HEK293 (cell line): ENCODE data around the gene FCHO2.

ENCODE experiments used
- CTCF ChIA-PET: fragments of 350-600 bp; formaldehyde crosslinking; extraction: SDS; loops from one replicate; lab custom pipeline; 2021; ENCODE audit warnings: antibody characterized with exemption; lab: Yijun Ruan, JAX
- POLR2A ChIA-PET: fragments of 300-600 bp; formaldehyde crosslinking; extraction: SDS; loops from one replicate; lab custom pipeline; 2020; ENCODE audit warnings: antibody characterized with exemption, inconsistent platforms; lab: Yijun Ruan, JAX
- H3K27ac ChIP-seq: fragments of 200-500 bp; sonication (Bioruptor generic); 2 replicates; pipeline ENCODE4 v1.5.1; 2014; ENCODE audit warnings: low read depth, low read length, control low read depth, inconsistent platforms; ENCODE audit errors: extremely low read depth
- H3K36me3 ChIP-seq, 2 experiments: fragments of 200-500 bp in 1 of 2; sonication (Bioruptor generic) in 1 of 2; 1 replicate in 1 of 2; 2 replicates in 1 of 2; pipeline ENCODE4 v1.5.1; 2014 to 2017; ENCODE audit warnings: inconsistent platforms in 2 of 2, low read length in 2 of 2; ENCODE audit not compliant: control insufficient read depth in 2 of 2, insufficient read depth in 1 of 2
- H3K4me1 ChIP-seq: fragments of 200-500 bp; sonication (Bioruptor generic); 2 replicates; pipeline ENCODE4 v1.5.1; 2014; ENCODE audit warnings: mild to moderate bottlenecking, low read length, inconsistent platforms; ENCODE audit not compliant: control insufficient read depth, insufficient read depth
- H3K4me3 ChIP-seq: 2 replicates; pipeline ENCODE4 v1.5.1; 2011; ENCODE audit warnings: low read depth, mild to moderate bottlenecking, control low read depth, low read length, moderate library complexity
- H3K9me3 ChIP-seq: fragments of 200-500 bp; sonication (Bioruptor generic); 2 replicates; pipeline ENCODE4 v1.5.1; 2014; ENCODE audit warnings: low read depth, low read length, inconsistent platforms; ENCODE audit not compliant: control insufficient read depth, insufficient read depth
- CTCF ChIP-seq: fragments of 450-650 bp; formaldehyde crosslinking; IDR thresholded peaks from 2 replicates; pipeline ENCODE4 v1.5.1; 2016; ENCODE audit warnings: missing biosample characterization, missing genetic modification characterization
- OSR2 ChIP-seq: fragments of 450-650 bp; formaldehyde crosslinking; IDR thresholded peaks from 2 replicates; pipeline ENCODE4 v1.5.1; 2016; ENCODE audit warnings: missing biosample characterization, missing genetic modification characterization
- SCRT2 ChIP-seq: fragments of 450-650 bp; formaldehyde crosslinking; IDR thresholded peaks from 2 replicates; pipeline ENCODE4 v1.5.1; 2016; ENCODE audit warnings: missing biosample characterization, missing genetic modification characterization
- ZFHX2 ChIP-seq: fragments of 450-650 bp; formaldehyde crosslinking; conservative IDR thresholded peaks from 2 replicates; pipeline ENCODE4 v1.5.1; 2016; ENCODE audit warnings: missing biosample characterization, missing genetic modification characterization
- ZFP69B ChIP-seq: fragments of 450-650 bp; formaldehyde crosslinking; IDR thresholded peaks from 2 replicates; pipeline ENCODE4 v1.5.1; 2016; ENCODE audit warnings: missing biosample characterization, missing genetic modification characterization
- ZIC2 ChIP-seq: fragments of 450-650 bp; formaldehyde crosslinking; IDR thresholded peaks from 2 replicates; pipeline ENCODE4 v1.5.1; 2016; ENCODE audit warnings: missing biosample characterization, missing genetic modification characterization
- ZNF146 ChIP-seq: fragments of 450-650 bp; formaldehyde crosslinking; IDR thresholded peaks from 2 replicates; pipeline ENCODE4 v1.5.1; 2016; ENCODE audit warnings: missing biosample characterization, missing genetic modification characterization
- ZNF169 ChIP-seq: fragments of 450-650 bp; formaldehyde crosslinking; IDR thresholded peaks from 2 replicates; pipeline ENCODE4 v1.5.1; 2016; ENCODE audit warnings: missing biosample characterization, missing genetic modification characterization
- ZNF2 ChIP-seq: fragments of 450-650 bp; formaldehyde crosslinking; IDR thresholded peaks from 2 replicates; pipeline ENCODE4 v1.5.1; 2016; ENCODE audit warnings: missing biosample characterization, missing genetic modification characterization
- ZNF341 ChIP-seq: fragments of 450-650 bp; formaldehyde crosslinking; IDR thresholded peaks from 2 replicates; pipeline ENCODE4; 2016; ENCODE audit warnings: low read depth, missing biosample characterization, missing genetic modification characterization
- ZNF521 ChIP-seq: fragments of 450-650 bp; formaldehyde crosslinking; IDR thresholded peaks from 2 replicates; pipeline ENCODE4 v1.5.1; 2017; ENCODE audit warnings: missing biosample characterization, mild to moderate bottlenecking, missing genetic modification characterization
- ZNF580 ChIP-seq: fragments of 450-650 bp; formaldehyde crosslinking; IDR thresholded peaks from 2 replicates; pipeline ENCODE4 v1.5.1; 2016; ENCODE audit warnings: missing biosample characterization, missing genetic modification characterization
- ZNF600 ChIP-seq: fragments of 450-650 bp; formaldehyde crosslinking; IDR thresholded peaks from 2 replicates; pipeline ENCODE4 v1.5.1; 2016; ENCODE audit warnings: missing biosample characterization, missing genetic modification characterization
- ZSCAN4 ChIP-seq: fragments of 450-650 bp; formaldehyde crosslinking; IDR thresholded peaks from 2 replicates; pipeline ENCODE4 v1.5.1; 2017; ENCODE audit warnings: missing biosample characterization, missing genetic modification characterization

FCHO2 gene

GRCh38 chr5:73137563-73138530, 182.0 kb downstream of the FCHO2 start:
- Histone ChIP-seq H3K4me1 (no peaks in the 10 kb centered on the region), H3K9me3 (no peaks in the 10 kb centered on the region), H3K27ac (no peak overlapping the region), H3K36me3 (no peaks in the 10 kb centered on the region), H3K4me3 (no peak overlapping the region)
- ChIA-PET POLR2A (no interaction called here), CTCF (interaction anchor here (0.6 to 1.2 kb wide), 2 partner anchors 64 to 182 kb away, joined by 3 to 4 read pairs; partner anchors contain the start of gene FCHO2)
- TF ChIP-seq ZFHX2 (tag by site-specific recombination) (no peak), ZNF341 (tag by site-specific recombination) (peak; percentile 73), ZIC2 (peak; percentile 84)

- H3K36me3 ChIP-seq: no peaks in the 10 kb centered on the region
- H3K27ac ChIP-seq: no peak overlapping the region
- H3K4me3 ChIP-seq: no peak overlapping the region
- CTCF ChIA-PET: interaction anchor here (0.6 to 1.1 kb wide), 3 partner anchors 62 to 185 kb away, joined by 4 to 7 read pairs (median 5); no protein-coding TSS in a partner anchor
- TF ChIP-seq ZNF146 (no peak), ZFP69B (tag by site-specific recombination) (no peak), CTCF (tag by site-specific recombination) (no peak), ZNF580 (tag by site-specific recombination) (no peak), ZNF2 (no peak), OSR2 (tag by site-specific recombination) (no peak), ZNF169 (tag by site-specific recombination) (no peak), ZNF600 (tag by site-specific recombination) (no peak), ZNF521 (tag by site-specific recombination) (no peak), ZSCAN4 (tag by site-specific recombination) (peak; percentile 53; the same call in 1 of the 2 replicates), ZNF341 (tag by site-specific recombination) (no peak), SCRT2 (tag by site-specific recombination) (peak; percentile 73)
- no peaks in the 10 kb centered on the region for H3K9me3 ChIP-seq
- no peaks in the 10 kb centered on the region for H3K4me1 ChIP-seq
- POLR2A ChIA-PET: no interaction called here
Measured at GRCh38 chr5:73139485-73139884, 183.6 kb downstream of the FCHO2 start.
